SK-N-MC (cell line): Measurements from ENCODE around the gene MBD3L3.
"Not testable (repeated sequence)": the region's sequence is repeated elsewhere in the genome, so short reads cannot be mapped to it uniquely, and the experiment has no call there.

ENCODE experiments used
- DNase-seq: peaks from one replicate; pipeline ENCODE4 v3.0.0-alpha.2; 2011; ENCODE audit warnings: low read depth, low spot score
- H3K27ac ChIP-seq: fragments of 200-600 bp; sonication (generic); 2 replicates; pipeline ENCODE4 v1.5.1; 2016; ENCODE audit warnings: mixed run types
- H3K36me3 ChIP-seq: fragments of 200-600 bp; sonication (generic); 2 replicates; pipeline ENCODE4 v1.6.1; 2017; ENCODE audit warnings: antibody characterized with exemption, low read length, mixed read lengths; ENCODE audit not compliant: insufficient read depth
- H3K4me3 ChIP-seq: fragments of 200-600 bp; sonication (generic); 2 replicates; pipeline ENCODE4 v1.5.1; 2016
- H3K9ac ChIP-seq: fragments of 200-600 bp; sonication (generic); 2 replicates; pipeline ENCODE4 v1.8.0; 2017; ENCODE audit warnings: mixed run types, mixed read lengths; ENCODE audit not compliant: insufficient read length
- H3K9me3 ChIP-seq: fragments of 200-600 bp; sonication (generic); 2 replicates; pipeline ENCODE4 v1.6.1; 2017; ENCODE audit warnings: low read depth, mild to moderate bottlenecking, antibody characterized with exemption, low read length, moderate library complexity, mixed read lengths
- EZH2 ChIP-seq: fragments of 200-600 bp; sonication (generic); IDR thresholded peaks from one replicate; pipeline ENCODE4 v1.6.1; 2017; ENCODE audit warnings: antibody characterized with exemption
- FOXP2 ChIP-seq: optimal IDR thresholded peaks from 2 replicates; pipeline ENCODE3; 2011; ENCODE audit warnings: mild to moderate bottlenecking, moderate library complexity; ENCODE audit not compliant: insufficient read depth; ENCODE audit errors: extremely low read length, control extremely low read depth
- POLR2AphosphoS5 ChIP-seq: IDR thresholded peaks from 2 replicates; pipeline ENCODE4 v1.6.1; 2012; ENCODE audit warnings: mild to moderate bottlenecking, low read depth, low read length, borderline replicate concordance

MBD3L3 gene

GRCh38 chr19:7058576-7058975, at the start of gene MBD3L3:
TSS of gene MBD3L3 (minus strand) at chr19:7058676. CDS start at chr19:7058605, 71 bp downstream.
- not testable (repeated sequence) for H3K9me3 ChIP-seq, H3K36me3 ChIP-seq, H3K27ac ChIP-seq, H3K4me3 ChIP-seq, DNase-seq, H3K9ac ChIP-seq

DNA sequence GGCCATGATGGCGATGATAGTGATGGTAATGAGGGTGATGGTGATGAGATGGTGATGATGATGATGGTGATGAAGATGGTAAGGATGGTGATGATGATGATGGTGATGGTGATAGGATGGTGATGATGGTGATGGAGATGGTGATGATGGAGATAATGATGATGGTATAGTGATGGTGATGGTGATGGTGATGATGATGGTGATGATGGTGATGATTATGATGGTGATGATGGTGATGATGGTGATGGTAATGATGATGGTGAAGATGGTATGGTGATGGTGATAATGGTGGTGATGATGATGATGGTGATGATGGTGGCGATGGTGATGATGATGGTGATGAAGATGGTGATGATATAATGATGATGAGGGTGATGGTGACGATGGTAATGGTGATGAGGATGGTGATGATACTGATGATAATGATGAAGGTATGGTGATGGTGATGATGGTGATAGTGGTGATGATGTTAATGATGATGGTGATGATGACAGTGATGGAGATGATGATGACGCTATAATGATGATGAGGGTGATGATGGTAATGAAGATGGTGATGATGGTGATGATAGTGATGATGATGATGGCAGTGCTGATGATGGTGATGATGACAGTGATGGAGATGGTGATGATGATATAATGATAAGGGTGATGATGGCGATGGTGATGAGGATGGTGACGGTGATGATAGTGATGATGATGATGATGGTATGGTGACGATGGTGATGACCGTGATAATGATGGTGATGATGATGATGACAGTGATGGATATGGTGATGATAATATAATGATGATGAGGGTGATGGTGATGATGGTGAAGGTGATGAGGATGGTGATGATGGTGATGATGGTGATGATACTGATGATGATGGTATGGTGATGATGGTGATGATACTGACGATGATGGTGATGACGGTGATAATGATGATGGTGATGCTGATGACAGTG, 48.5 kb upstream of the MBD3L3 start:
- TF ChIP-seq EZH2 (no peak), POLR2AphosphoS5 (no peak), FOXP2 (no peak)
- DNase-seq = no peak
- no peaks in the 10 kb centered on the region for H3K9me3 ChIP-seq
- no peak overlapping the region for H3K4me3 ChIP-seq
- no peaks in the 10 kb centered on the region for H3K36me3 ChIP-seq
- no peak overlapping the region for H3K27ac ChIP-seq
- H3K9ac ChIP-seq = no peak overlapping the region

- Histone ChIP-seq H3K9ac (no peak overlapping the region), H3K4me3 (no peak overlapping the region), H3K27ac (no peak overlapping the region), H3K9me3 (no peaks in the 10 kb centered on the region), H3K36me3 (no peaks in the 10 kb centered on the region)
- no peak for DNase-seq
- TF ChIP-seq FOXP2 = no peak
- no peak for TF ChIP-seq EZH2
- no peak for TF ChIP-seq POLR2AphosphoS5
These were observed 46.4 kb upstream of the MBD3L3 start for GRCh38 chr19:7104747-7105447.

- H3K9me3 ChIP-seq = no peaks in the 10 kb centered on the region
- TF ChIP-seq EZH2 (no peak), POLR2AphosphoS5 (no peak)
- no peak for DNase-seq
- no peak overlapping the region for H3K9ac ChIP-seq
- H3K4me3 ChIP-seq = no peak overlapping the region
- H3K27ac ChIP-seq = no peak overlapping the region
- no peaks in the 10 kb centered on the region for H3K36me3 ChIP-seq
These were observed 43.2 kb upstream of the MBD3L3 start for GRCh38 chr19:7101498-7102253.

GRCh38 chr19:7099597-7099921, 41.1 kb upstream of the MBD3L3 start:
- peak overlapping the region; percentile 88 for H3K9ac ChIP-seq
- H3K4me3 ChIP-seq = peak overlapping the region; percentile 78
- H3K27ac ChIP-seq = peak overlapping the region; percentile 85; the same call in 1 of the 2 replicates
- DNase-seq = no peak
- TF ChIP-seq FOXP2 (no peak), POLR2AphosphoS5 (no peak), EZH2 (no peak)
- H3K9me3 ChIP-seq = no peaks in the 10 kb centered on the region
- H3K36me3 ChIP-seq = no peaks in the 10 kb centered on the region

- H3K27ac ChIP-seq = peak overlapping the region; percentile 85
- H3K4me3 ChIP-seq = peak overlapping the region; percentile 78
- TF ChIP-seq POLR2AphosphoS5 (peak; percentile 83; the same call in 1 of the 2 replicates), FOXP2 (peak; percentile 77), EZH2 (no peak)
- no peak for DNase-seq
- peak overlapping the region; percentile 88 for H3K9ac ChIP-seq
- no peaks in the 10 kb centered on the region for H3K9me3 ChIP-seq
- H3K36me3 ChIP-seq = no peaks in the 10 kb centered on the region
These were observed 40.5 kb upstream of the MBD3L3 start for GRCh38 chr19:7098701-7099596.

GRCh38 chr19:7098096-7098495, 39.6 kb upstream of the MBD3L3 start:
- no peaks in the 10 kb centered on the region for H3K36me3 ChIP-seq
- H3K9ac ChIP-seq = no peak overlapping the region
- peak overlapping the region; percentile 78 for H3K4me3 ChIP-seq
- H3K27ac ChIP-seq = no peak overlapping the region
- H3K9me3 ChIP-seq = no peaks in the 10 kb centered on the region
- no peak for DNase-seq
- TF ChIP-seq POLR2AphosphoS5 = no peak

DNA sequence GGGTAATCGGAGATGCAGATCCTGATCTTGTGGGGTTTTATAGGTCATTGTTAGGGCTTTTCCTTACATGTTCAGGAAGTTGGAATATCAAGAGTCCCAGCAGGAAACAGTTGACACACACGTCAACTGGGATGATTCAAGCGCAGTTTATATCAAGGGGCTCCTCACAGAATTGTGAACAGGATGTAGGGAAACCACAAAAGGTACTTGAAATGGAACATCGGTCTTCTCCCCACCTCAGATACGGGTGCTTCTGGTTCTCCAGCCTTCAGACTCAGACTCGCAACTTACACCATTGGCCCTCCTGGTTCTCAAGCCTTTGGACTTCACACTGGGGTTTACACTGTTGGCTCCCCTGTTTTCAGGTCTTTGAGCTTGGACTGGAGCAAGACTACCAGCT, 30.5 kb upstream of the MBD3L3 start:
- no peak overlapping the region for H3K9ac ChIP-seq
- H3K36me3 ChIP-seq = peaks cover 12% of the 10 kb centered on the region
- TF ChIP-seq EZH2 (no peak), POLR2AphosphoS5 (no peak), FOXP2 (no peak)
- H3K4me3 ChIP-seq = no peak overlapping the region
- H3K9me3 ChIP-seq = peaks cover 17% of the 10 kb centered on the region
- no peak overlapping the region for H3K27ac ChIP-seq
- DNase-seq = no peak
